NCI-H1105 treated with DMSO at 0.1 percent for 48 hours (cell line): ENCODE results near the gene LILRA5.
"Not testable (repeated sequence)": the region's sequence is repeated elsewhere in the genome, so short reads cannot be mapped to it uniquely, and the experiment has no call there.

ENCODE experiments used
- DNase-seq: peaks from one replicate; lab custom pipeline; 2025; lab: John Stamatoyannopoulos, UW

LILRA5 gene

DNA sequence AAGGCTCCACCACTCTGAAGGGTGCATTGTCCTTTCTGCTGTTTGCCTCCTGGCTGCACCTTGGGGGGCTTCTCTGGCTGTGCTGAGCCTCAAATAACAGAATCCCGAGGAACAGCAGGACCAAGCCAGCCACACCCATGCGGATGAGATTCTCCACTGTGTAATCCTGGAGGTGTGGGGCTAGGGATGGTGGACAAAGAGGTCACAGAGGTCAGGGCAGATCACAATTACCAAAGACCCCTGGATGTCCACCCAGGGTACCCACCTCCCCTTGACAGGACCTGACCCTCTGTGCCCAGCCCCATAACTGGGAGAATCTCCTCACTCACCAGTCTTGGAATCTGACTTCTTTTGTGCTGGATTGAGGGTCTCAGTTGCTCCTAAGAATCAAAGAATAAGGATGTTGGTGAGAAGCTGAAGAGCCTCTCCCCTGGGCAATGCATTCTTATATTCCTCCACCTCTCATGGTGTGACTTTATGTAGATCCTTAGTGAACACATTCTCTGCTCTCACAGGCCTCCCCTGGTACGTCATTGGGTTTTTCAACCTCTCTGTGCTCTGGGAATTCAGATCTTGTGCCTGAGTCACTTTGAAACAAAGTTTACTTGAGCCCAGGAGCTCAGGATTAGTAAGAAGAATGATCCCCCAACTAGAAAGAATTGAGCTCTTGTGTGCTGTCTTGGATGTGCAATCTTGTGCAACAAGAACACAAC lies 20.8 kb upstream of the LILRA5 start:
- DNase-seq, result no peak

DNA sequence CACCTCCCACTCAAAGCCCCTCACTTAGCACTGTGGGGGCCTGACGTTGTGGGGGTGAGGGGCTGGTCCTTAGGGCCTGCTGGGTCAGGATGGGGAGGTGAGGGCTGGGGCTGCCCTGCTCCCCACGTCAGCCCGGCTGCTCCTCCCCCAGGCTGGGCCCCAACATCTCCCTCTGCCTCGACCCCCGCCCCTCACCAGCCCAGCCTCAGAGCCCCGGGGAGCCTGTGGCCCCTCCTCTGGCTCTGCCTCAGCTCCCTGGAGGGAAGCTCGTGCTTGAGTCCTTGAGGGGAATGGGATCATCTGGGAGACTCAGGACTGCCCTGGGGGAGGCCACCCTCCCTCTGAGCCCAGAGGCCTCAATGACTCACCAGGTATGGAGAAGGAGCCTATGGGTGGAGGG lies 19.2 kb upstream of the LILRA5 start:
- DNase-seq, result no peak

DNA sequence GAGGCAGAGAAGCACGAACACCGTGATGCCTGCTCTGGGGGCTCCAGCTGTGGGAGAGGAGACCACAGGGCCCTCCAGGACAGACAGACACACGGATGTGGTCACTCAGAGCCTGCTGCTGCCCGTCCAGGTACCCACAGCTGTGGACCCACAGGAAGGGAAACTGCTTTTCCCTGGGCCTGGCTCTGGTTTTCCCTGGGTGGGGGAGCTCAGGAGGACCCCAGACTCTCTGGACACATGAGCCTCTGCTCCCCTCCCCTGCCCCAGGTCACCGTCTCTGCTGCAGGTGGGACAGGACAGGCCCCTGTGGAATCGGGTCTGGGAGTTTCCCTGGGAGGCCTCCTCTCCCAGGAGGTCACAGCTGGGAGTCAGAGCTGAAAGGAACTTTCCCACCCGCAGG lies 18.7 kb upstream of the LILRA5 start:
- no peak for DNase-seq

DNA sequence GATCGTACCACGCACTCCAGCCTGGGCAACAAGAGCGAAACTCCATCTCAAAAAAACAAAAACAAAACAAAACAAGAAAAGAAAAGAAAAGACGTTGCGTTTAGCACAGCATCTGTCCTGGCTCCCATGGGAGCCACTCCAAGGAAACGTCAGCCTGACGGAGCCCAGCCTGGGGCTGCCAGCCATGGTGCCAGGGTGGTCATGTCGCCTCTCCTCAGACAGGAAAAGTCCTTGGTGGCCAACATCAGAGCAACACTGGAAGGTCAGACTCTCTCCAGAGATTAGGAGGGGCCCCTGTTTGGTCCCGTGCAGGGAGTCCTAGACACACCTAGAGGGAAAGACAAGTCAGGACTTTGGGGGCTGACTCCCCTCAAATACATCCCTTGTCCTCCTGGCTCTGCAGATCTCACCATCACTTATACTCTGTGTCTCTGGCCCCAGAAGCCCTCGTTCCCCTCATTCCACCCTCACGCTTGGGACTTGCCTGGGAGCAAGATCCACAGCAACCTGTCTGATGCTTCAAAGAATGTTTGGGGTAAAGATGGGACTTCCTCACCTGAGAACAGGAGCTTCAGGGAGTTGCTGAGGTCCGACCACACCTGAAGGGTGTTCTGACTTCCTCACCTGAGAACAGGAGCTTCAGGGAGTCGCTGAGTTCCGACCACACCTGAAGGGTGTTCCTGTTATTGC lies 16.7 kb upstream of the LILRA5 start:
- DNase-seq, result no peak

DNA sequence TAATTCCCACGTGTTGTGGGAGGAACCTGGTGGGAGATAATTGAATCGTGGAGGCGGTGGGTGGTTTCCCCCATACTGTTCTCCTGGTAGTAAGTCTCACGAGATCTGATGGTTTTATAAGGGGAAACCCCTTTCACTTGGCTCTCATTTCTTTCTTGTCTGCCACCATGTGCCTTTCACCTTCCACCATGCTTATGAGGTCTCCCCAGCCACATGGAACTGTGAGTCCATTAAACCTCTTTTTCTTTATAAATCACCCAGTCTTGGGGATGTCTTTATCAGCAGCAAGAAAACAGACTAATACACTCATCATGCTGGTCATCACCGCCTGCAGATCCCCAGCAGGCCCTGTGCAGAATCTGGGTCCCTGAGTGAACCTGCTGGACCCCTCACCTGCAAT lies 15.8 kb upstream of the LILRA5 start:
- DNase-seq, result not testable (repeated sequence)

DNA sequence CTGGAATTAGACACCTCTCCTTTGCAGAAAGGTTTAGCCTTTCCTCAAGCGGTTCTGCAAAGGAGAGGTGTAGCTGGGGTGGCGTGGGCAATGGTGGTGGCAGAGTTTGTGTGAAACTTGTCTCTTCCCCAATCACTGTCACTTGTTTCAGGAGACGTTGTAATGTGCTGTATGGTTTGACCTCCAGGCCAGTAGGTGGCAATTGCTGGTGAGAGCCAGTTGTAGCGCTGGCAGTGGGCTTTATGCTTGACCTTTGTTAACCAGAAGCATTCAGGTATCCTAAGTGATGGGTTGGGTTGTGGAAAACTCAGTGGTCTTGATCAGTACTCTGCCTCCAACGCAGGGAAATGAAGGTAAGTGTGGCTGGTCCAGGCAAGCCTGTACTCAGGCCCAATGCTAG lies 12.7 kb upstream of the LILRA5 start:
- DNase-seq, result no peak

DNA sequence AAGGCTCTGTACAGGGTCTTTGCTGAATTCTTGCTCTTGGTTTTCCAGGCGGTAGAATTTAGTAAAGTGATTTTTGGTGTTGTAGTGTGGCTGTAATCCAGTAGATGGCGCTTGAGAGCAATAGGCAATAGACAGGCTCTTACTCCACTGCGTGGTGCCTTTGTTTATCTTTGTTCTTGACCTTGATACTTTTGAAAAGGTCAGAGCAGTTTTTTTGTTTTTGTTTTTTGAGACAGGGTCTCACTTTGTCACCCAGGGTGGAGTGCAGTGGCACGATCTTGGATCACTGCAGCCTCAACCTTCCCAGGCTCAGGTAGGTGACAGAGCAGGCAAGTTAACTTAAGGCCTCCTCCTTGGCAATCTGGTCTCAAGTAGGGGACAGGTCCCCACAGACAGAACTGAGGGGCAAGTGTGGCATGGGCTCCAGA lies 12.2 kb upstream of the LILRA5 start:
- DNase-seq, result peak; percentile 51

DNA sequence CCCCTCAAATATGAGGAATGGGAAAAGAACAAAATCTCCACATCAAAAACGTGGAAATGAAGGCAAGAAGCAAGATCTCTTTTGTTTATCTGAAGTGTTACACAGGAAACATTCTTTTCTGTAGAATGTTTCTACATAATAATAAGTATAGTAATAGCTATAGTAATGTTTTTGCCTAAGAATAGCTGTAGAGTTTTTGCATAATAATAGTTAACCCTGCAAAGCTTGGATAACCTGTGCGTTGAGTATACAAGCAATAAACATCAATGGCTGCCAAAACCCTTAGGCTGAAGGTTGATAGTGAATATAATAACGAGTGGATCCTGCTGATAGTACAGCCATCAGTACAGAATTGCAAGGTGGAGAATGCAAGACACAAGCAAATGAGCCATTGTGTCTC lies 11.1 kb upstream of the LILRA5 start:
- no peak for DNase-seq

DNA sequence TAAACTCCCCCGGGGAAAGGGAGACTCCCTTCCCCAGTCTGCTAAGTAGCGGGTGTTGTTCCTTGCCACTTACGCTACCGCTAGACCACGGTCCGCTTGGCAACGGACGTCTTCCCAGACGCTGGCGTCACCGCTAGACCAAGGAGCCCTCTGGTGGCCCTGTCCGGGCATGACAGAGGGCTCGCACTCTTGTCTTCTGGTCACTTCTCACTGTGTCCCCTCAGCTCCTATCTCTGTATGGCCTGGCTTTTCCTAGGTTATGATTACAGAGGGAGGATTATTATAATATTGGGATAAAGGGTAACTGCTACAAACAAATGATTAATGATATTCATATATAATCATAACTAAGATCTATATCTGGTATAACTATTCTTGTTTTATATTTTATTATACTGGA lies 10.0 kb upstream of the LILRA5 start:
- not testable (repeated sequence) for DNase-seq

DNA sequence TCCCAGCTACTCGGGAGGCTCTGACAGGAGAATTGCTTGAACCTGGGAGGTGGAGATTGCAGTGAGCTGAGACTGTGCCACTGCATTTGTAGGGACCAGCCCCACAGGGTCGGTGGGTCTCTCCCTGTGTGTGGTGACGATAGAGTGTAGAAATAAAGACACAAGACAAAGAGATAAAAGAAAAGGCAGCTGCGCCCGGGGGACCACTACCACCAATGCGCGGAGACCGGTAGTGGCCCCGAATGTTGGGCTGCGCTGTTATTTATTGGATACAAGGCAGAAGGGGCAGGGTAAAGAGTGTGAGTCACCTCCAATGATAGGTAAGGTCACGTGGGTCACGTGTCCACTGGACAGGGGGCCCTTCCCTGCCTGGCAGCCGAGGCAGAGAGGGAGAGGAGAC lies 9.3 kb upstream of the LILRA5 start:
- DNase-seq, result not testable (repeated sequence)

DNA sequence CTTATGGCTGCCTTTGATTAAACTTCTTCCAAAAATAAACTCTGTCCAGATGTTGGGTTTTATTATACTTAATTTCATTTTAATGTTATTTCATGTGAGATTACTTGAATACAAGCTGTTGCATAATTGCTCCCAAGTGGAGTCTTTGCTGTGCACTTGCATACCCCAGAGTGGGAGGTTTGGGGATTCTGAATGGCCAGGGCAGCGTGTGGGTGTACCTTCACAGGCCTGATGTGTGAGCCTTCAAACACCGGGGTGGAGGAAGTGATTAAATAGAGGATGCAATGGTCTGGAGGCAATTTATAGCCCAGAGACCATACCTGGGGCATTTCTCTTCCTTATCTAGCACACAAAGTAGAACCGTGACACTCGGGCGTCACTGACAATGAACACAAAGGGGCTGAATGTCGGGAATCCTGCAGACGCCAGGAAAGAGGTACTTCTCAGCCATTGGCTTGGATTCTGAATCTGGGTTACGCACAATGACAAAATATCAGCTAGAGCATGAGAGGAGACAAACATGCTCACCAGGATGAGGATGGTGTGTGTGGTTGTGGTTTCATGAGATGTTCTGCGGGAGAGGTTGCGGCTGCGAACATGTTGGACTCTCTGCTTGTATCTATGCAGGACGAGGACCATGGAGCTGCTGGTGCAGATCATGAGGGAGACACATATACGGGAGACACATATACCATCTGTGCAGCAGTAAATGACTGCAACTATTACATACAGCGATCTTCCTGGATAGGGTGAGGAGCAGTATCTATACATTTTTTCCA lies 7.1 kb upstream of the LILRA5 start:
- DNase-seq, result no peak

DNA sequence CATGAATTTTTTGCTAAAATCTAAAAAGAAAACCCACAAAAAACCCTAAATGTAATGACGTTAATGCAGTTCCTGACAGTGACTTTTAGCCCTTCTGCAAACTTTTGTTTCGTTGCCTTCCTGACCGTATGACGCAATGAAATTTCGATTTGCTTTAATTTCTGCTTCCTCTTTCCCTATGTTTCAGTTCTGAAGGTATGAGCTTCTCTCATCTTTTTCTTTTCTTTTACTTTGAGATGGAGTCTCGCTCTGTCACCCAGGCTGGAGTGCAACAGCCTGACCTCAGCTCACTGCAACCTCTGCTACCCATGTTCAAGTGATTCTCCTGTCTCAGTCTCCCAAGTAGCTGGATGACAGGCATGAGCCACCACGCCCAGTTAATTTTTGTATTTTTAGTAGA lies 6.1 kb upstream of the LILRA5 start:
- no peak for DNase-seq

DNA sequence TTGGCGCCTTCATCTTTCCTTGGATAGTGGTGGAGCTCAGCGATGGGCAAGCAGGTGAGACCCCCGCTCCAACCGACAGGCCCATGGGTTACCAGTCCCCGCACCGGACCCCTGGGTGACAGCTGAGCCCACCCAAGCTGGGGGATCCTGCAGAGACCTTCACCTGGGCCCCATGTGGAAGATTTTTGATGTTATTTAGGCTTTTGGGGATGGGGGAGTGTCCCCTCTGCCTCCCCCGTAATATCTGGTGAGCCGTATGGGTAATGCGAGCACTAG lies 4.9 kb upstream of the LILRA5 start:
- DNase-seq, result no peak

DNA sequence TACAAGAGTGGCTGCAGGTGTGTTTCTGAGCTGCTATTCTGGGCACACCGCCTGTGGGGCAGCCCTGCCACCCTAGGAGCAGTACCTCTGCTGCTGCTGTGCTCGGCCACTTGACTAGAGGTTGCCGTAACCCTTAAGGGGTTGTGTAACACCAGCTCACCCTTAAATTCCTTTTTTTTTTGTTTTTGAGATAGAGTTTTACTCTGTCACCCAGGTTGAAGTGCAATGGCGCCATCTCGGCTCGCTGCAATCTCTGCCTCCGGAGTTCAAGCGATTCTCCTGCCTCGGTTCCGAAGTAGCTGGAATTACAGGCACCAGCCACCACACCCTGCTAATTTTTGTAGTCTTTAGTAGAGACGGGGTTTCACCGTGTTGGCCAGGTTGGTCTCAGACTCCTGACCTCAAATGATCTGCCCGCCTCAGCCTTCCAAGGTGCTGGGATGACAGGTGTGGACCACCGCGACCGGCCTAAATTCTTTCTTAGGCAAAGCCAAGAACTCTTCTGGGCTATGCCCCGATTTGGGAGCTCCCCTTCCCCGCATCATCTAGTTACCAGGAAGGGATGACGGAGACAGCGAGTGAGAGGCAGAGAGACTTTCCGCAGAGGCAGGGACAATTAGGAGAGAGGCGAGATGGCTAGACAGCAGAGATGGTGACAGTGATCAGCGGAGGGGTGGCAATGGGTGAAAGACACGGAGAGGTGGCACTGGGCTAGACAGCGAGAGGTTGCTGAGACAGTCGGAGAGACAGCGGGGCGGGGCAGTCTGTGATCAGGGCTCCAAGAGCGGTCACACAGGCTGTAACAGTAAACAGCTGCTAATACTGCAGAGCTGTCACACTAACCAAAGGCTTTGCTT lies 4.4 kb upstream of the LILRA5 start:
- DNase-seq, result no peak

DNA sequence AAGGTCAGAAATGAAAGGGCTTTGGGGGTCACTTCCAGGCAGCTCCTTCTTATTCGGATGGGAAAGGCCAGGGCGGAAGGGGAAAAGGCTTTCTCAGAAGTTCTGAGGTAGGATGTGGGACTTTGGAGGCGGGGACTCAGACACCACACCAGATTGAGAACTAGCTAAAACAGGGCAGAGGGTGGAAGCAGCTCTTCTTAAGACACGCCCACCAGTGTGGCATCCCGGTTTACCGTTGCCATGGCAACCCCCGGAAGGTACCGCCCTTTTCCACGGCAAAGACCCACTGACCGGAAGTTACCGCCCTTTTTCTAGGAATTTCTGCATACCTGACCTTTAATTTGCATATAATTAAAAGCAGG lies 3.8 kb upstream of the LILRA5 start:
- DNase-seq, result no peak

DNA sequence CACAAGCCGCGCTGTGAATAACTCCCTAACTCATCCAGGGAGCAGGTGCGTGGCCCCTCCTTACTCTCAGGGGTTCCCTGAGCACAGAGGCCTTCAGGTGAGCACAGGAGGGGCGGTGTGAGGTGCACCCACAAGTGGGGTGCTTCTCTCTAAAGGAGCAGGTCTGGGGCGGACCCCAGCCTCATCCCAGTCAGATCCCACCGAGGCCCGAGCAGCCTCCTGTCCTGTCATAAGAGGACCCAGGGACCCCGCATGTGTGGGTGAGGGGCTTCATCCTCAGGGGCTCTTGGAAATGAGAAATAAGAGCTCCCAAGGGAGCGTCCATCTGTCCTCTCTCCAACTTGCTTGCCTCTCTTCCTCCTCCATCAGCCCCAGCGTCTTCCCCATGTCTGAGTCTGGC lies 3.0 kb upstream of the LILRA5 start:
- DNase-seq, result no peak

DNA sequence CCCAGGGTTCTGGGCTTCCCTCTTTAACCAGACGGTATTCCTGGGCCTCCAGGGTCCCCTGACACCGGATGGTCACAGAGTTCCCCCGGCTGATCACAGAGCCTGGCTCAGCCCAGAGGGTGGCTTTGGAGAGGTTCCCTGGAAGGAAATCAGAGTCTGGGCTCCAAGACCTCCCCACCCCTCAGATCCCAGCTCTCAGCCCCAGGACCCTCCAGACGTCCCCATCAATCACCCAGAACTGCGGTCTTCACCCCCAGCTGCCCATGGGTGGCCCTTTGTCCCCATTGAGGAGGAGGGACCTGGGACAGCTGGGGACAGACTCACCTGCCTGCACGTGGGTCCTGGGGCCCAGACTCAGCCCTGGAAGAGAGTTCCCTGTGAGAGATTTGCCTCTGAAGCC lies 955 bp downstream of the LILRA5 start:
- no peak for DNase-seq

DNA sequence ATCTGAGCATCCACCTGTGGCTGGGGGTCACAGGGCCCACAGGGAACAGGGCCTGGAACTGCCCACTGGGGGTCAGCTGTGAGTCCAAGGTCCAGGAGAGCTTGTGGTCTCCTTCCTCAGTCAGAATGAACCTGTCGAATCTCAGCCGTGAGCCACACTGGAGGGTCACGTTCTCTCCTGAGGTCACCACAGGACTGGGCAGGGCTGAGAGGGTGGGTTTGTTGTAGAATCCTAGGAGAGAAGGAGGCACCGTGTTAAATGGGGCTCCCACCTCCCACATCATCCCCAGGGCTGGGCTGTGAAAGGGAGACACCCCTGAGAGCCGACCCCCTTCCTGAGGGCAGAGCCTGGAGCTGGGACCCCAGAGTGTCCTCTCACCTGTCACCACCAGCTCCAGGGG lies 1.5 kb downstream of the LILRA5 start:
- DNase-seq, result no peak

DNA sequence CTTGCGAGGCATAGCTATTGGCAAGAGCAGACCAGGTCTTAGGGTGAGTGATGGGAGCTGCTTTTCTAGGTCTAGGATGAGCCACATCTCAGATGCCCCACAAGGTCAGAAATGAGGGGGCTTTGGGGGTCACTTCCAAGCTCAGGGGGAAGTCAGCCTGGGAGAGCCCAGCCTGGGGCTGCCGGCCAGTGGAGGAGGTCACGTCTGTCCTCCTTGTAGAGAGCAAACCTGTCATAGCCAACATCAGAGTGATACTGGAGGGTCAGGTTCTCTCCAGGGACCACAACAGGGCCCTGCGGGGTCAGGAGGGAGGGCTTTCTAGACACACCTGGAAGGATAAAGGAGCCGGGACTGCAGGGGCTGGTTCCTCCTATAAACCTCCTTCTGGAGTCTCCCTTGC lies 2.4 kb downstream of the LILRA5 start:
- DNase-seq, result no peak

DNA sequence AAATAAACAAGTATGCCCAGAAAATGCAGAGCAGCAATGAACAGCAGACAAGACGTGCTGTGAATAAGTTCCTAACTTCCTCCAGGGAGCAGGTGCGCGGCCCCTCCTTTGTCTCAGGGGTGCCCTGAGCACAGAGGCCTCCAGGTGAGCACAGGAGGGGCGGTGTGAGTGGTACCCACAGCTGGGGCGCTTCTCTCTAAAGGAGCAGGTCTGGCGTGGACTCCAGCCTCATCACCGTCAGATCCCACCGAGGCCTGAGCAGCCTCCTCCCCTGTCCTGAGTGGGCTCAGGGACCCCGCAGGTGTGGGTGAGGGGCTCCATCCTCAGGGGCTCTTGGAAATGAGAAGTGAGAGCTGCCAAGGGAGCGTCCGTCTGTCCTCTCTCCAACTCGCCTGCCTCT lies 3.2 kb downstream of the LILRA5 start:
- DNase-seq, result no peak

DNA sequence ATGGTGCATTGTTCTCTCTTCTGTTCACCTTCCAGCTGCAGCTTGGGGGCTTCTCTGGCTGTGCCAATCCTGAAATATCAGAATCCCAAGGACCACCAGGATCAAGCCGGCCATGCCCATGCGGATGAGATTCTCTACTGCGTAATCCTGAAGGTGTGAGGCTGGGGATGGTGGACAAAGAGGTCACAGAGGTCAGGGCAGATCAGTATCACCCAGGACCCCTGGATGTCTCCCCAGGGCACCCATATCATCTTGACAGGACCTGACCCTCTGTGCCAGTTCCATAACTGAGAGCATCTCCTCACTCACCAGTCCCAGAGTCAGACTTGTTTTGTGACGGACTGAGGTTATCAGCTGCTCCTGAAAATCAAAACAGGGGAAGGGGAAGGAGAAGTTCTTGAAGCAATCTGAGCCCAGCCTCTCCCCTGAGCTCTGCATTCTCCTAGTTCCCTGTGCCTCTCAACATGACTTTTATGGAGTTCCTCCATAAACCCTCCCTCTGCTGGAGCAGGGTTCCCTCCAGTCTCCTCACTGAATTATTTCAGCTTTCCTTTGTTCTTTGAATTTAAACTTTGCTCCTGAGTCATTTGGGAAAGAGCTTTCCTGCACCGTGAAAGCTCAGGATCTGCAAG lies 5.5 kb downstream of the LILRA5 start:
- DNase-seq, result no peak

DNA sequence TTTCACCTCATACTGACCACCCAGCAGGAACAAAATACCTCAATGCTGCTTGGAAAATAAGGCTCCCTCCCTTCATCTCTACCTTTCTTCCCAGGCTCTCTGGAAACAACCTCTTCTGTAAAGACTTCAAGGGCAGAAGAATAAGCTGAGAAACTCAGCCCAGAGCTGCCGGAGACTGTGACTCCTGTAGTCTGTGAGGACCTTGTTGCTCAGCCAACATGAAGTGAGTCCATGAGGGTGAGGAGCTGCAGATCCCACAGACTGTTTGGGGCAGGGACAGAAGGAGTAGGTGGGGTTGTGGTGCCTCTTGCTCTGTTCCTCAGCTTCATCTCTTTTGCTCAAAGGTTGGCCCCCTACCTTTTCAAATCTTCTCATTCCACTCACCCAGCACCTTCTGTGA lies 7.8 kb downstream of the LILRA5 start:
- no peak for DNase-seq
